Fibroblast of pulmonary artery (primary cell): ENCODE results near the gene HDAC4.

ENCODE experiments used
- DNase-seq: peaks from one replicate; pipeline ENCODE4 v3.0.0-alpha.2; 2010; ENCODE audit warnings: low read depth
- H3K4me3 ChIP-seq: replicated peaks from 2 replicates; pipeline ENCODE4 v1.5.1; 2011; ENCODE audit warnings: low read depth, mild to moderate bottlenecking, control low read depth, low read length, moderate library complexity
- TF ChIP-seq, protein P1 (sequence below): IDR thresholded peaks from 2 replicates; pipeline ENCODE4 v1.5.1; 2011; ENCODE audit warnings: mild to moderate bottlenecking, control low read depth, low read length, inconsistent platforms; ENCODE audit errors: missing control alignments

The HDAC4 gene

DNA sequence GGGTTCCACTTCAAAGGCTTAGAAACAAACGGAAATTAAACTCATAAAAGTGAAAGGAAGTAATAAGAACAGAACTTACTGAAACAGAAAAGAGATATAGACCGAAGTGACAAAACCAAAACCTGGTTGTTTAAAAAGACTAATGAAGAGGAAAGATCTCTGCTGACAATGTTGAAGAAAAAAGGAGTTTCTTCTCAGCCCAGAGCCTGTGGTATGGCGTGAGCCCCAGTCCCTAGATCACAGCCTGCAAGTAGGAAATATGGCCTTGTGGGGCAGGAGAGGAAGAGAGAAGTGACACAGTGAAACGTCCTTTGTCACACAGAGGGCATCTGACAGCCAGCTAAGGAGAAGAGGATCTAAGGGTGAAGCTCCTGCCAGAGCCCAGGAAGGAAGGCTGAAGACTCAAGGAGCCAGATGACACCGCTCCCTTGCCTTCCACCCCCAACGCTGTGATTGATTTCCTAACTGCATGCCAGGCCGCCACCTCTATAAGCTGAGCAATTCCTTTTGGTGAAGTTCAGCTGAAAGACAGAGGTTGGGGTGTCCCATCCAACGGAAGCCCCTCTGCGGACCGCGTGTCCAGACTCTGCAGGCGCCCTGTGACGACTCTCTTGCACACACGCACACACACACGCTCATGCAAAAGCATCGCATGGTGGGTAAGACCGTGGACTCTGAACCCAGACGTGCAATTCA is 141.1 kb downstream of the HDAC4 start:
- H3K4me3 ChIP-seq = no peak overlapping the region
- TF ChIP-seq, protein P1, sequence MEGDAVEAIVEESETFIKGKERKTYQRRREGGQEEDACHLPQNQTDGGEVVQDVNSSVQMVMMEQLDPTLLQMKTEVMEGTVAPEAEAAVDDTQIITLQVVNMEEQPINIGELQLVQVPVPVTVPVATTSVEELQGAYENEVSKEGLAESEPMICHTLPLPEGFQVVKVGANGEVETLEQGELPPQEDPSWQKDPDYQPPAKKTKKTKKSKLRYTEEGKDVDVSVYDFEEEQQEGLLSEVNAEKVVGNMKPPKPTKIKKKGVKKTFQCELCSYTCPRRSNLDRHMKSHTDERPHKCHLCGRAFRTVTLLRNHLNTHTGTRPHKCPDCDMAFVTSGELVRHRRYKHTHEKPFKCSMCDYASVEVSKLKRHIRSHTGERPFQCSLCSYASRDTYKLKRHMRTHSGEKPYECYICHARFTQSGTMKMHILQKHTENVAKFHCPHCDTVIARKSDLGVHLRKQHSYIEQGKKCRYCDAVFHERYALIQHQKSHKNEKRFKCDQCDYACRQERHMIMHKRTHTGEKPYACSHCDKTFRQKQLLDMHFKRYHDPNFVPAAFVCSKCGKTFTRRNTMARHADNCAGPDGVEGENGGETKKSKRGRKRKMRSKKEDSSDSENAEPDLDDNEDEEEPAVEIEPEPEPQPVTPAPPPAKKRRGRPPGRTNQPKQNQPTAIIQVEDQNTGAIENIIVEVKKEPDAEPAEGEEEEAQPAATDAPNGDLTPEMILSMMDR = no peak
- DNase-seq = no peak

DNA sequence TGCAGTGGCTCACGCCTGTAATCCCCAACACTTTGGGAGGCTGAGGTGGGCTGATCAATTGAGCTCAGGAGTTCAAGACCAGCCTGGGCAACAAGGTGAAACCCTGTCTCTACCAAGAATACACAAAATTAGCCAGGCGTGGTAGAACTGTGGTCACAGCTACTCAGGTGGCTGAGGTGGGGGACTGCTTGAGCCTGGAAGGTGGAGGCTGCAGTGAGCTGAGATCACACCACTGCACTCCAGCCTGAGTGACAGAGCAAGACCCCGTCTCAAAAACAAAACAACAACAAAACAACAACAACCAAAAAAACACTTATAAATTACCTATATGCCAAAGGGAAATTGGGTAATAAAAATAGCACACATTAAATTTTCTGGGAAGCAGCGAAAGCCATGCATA is 141.6 kb downstream of the HDAC4 start:
- DNase-seq = no peak
- H3K4me3 ChIP-seq = no peak overlapping the region
- TF ChIP-seq, protein P1 = no peak

DNA sequence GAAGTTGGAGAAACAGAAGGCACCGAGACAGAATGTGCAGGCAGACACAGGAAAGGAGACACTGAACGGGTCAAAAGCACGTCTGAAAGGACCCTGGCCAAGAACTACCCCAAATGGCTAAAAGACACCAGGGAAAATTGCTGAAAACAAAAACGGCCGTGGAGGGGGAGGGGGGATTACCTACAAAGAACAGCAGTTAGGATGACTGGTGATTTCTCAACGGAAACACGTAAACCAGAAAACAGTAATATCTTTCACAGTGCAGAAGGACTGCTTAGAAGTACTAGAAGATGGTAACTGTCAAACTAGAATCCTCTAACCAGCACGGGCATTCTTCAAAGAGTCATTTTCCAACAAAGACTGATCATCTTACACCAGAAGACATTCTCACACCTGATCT is 142.6 kb downstream of the HDAC4 start:
- H3K4me3 ChIP-seq = no peak overlapping the region
- DNase-seq = no peak
- TF ChIP-seq, protein P1 = no peak

DNA sequence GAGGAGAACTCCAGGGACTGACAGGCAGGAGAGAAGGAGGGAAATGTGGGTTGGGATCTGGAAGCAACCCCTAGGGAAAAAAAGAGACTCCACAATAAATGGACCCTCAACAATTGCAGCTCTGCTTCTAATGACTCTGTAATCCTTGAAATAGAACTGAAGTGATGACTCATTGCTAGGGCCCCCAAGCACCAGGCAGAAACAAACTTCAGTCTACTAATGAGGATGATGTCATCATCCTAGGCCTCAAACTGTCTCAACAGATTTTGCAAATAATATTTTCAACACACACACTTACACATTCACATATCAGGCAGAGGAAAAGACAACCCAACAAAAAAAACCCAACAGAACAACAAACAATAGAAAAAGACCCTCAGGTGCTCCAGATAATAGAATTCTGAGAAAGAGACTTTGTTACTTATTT is 143.3 kb downstream of the HDAC4 start:
- DNase-seq = peak; percentile 82
- no peak overlapping the region for H3K4me3 ChIP-seq
- TF ChIP-seq, protein P1 = no peak

DNA sequence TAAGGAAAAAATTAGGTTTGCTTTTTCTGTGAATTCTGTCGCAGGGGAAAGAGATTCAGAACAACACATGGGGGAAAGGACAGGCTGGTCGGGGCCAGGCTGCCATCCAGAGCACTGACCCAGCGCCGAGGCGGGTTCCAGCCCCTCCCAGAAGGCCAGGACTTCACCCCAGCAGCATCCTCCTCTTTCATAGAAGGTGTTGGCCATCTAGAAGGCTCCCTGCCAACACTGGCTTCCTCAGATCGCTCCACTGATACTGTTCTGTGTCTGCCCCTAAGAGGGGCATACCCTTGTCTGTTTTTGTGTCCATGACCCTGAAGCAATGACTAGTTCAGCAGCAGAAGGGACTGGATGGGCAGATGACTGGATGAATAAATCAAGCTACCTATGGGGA is 144.5 kb downstream of the HDAC4 start:
- no peak overlapping the region for H3K4me3 ChIP-seq
- DNase-seq = no peak
- TF ChIP-seq, protein P1 = no peak

DNA sequence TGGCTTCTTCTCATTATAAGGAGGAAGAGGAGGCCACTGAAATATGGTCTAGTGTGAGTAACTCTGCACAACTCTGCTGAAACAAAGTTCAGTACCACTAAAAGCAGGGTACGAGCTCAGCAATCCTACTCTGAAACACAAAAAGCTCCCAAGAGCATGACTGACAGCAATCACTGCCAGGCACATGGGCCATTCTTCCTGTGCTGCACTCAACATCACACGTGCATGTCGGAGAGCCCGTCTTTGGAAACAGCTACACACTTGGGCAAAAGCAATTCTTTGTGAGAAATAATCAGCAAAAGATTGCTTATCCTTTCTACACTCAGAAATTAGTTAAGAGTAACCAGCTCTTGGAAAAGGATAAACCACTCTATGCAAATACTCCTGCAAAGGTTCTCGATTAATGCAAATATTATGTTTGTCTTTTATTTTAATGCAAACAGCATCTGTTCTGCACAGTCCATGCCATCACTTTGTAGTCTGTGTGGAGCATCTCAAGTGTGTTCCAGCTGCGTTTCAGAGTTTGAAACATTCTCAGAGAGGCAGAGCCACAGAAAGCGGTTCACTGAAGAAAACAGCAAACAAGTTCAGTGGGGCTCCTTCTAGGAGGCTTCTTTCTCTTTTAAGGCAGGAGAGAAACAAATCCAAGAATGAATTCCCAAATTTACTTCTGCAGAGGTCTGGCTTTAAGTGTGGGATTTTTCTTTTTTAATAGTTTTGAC is 145.0 kb downstream of the HDAC4 start:
- TF ChIP-seq, protein P1 = no peak
- DNase-seq = no peak
- no peak overlapping the region for H3K4me3 ChIP-seq
